GM18502 (cell line): ENCODE measurements around the gene GALR2.

Experiments
- ATAC-seq: cut with Tn5 transposase; IDR thresholded peaks from one replicate; pipeline ENCODE4 v1.9.1; 2021; ENCODE audit warnings: mild to moderate bottlenecking; ENCODE audit not compliant: unreplicated experiment, poor library complexity

The GALR2 gene

GRCh38 chr17:76123191-76123499 lies 48.6 kb downstream of the GALR2 start:
- no peak for ATAC-seq

- ATAC-seq, result no peak
Measured at GRCh38 chr17:76123749-76124581, 49.4 kb downstream of the GALR2 start.

GRCh38 chr17:76124582-76125390 lies 50.2 kb downstream of the GALR2 start:
- no peak for ATAC-seq

- no peak for ATAC-seq
Measured at GRCh38 chr17:76125391-76125675, 50.8 kb downstream of the GALR2 start.

- no peak for ATAC-seq
Measured at GRCh38 chr17:76125922-76126321, 51.3 kb downstream of the GALR2 start.
